D721Med (cell line): ENCODE results near the gene SKP1.
A peak's percentile ranks its signal among the peaks of the same experiment; 100 is the strongest.

Experiments
- DNase-seq: peaks from one replicate; pipeline ENCODE4 v3.0.0; 2011; ENCODE audit warnings: low spot score; ENCODE audit not compliant: insufficient read length
- FAIRE-seq: peaks from 2 replicates; lab custom pipeline; 2011; peaks lifted over from hg19 to GRCh38; lab: Jason Lieb, UNC
- TF ChIP-seq, protein P1 (sequence below): IDR thresholded peaks from 2 replicates; pipeline ENCODE4 v1.5.1; 2012; ENCODE audit warnings: mild to moderate bottlenecking, control low read depth; ENCODE audit not compliant: insufficient read depth; ENCODE audit errors: missing control alignments

The SKP1 gene

DNA sequence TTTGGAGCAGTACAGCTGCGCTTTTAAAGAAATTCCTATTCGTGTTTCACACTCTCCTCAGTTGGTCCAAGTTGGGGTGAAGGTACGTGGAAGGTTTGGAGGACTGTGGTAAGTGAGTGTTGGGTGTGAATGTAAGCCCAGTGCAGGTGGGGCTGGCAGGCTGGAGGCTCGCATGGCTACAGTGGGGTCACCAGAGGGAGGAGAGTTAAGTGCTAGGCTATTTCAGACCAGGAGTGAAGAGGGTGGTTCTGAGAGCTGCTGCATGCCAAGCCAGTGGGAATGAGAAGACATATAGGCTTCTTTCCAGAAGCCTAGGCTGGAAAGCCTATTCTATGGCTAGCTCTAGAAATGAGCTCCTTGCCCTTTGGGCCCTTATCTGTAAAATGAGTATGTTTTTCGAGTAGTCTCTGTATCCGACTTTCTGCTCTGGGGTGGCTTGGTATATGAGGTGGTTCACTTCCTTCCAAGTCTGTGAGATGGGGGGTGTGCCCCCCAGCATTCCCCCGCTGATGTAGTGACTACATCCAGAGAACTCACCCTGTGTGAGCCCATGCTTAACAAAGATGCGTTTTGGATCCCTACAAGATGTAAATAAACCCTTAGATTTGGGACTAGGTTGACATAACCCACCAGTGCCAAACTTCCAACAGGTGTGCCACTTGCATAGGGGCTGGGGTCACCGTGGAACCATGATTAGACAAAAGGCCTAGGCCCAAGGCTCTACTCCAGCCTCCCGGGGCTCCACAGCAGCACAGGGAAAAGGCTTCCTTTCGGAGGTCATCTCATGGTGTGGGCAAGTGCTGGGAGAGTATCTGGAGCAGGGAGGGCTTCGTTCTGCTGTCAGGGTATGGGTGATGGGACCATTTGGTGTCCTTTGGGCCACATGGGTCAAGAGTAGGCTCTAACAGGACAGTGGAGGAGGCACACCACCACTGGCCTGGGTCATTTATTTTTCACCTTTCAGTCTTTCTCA lies 59.7 kb downstream of the SKP1 start:
- FAIRE-seq (no peak), DNase-seq (no peak)
- TF ChIP-seq, protein P1, sequence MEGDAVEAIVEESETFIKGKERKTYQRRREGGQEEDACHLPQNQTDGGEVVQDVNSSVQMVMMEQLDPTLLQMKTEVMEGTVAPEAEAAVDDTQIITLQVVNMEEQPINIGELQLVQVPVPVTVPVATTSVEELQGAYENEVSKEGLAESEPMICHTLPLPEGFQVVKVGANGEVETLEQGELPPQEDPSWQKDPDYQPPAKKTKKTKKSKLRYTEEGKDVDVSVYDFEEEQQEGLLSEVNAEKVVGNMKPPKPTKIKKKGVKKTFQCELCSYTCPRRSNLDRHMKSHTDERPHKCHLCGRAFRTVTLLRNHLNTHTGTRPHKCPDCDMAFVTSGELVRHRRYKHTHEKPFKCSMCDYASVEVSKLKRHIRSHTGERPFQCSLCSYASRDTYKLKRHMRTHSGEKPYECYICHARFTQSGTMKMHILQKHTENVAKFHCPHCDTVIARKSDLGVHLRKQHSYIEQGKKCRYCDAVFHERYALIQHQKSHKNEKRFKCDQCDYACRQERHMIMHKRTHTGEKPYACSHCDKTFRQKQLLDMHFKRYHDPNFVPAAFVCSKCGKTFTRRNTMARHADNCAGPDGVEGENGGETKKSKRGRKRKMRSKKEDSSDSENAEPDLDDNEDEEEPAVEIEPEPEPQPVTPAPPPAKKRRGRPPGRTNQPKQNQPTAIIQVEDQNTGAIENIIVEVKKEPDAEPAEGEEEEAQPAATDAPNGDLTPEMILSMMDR, result no peak

DNA sequence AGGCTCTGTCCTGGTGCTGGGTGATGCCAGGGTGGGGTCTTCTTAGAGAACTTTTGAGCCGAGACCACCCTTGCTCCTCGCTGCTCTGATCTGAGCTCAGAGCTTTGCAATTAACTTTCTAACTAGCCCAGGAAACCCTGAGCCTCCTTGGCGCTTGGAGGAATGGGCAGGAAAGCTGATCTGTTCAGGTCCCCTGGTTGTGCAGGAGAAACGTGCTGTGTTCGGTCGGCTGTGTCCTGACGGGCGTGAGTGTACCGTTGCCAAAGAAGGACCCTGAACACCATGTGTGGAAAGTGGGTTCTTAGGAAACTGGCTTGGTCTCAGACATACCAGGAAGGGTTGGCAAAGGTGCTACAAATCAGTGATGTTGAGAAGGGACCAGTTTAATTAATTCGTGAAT lies 60.5 kb downstream of the SKP1 start:
- no peak for FAIRE-seq

DNA sequence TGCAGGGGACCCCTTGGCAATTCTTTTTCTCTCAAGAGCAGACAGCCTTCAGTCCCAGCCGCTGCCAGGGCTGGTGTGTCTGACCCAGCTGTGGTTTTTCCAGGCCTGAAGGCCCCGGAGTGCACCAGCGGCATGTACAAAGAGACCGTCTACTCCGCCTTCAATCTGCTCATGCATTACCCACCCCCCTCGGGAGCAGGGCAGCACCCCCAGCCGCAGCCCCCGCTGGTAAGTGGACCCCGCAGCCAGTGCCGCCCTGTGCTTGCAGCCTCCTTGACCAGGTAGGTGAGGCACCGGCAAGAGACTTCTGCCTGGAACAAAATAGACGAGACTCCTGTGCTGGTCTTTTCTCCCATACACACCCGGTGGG lies 61.0 kb downstream of the SKP1 start:
- DNase-seq (no peak), FAIRE-seq (no peak)
- TF ChIP-seq, protein P1, result no peak

More for the DNA sequence above, 60.5 kb downstream of the SKP1 start:
- DNase-seq, result no peak
- TF ChIP-seq, protein P1, result no peak

DNA sequence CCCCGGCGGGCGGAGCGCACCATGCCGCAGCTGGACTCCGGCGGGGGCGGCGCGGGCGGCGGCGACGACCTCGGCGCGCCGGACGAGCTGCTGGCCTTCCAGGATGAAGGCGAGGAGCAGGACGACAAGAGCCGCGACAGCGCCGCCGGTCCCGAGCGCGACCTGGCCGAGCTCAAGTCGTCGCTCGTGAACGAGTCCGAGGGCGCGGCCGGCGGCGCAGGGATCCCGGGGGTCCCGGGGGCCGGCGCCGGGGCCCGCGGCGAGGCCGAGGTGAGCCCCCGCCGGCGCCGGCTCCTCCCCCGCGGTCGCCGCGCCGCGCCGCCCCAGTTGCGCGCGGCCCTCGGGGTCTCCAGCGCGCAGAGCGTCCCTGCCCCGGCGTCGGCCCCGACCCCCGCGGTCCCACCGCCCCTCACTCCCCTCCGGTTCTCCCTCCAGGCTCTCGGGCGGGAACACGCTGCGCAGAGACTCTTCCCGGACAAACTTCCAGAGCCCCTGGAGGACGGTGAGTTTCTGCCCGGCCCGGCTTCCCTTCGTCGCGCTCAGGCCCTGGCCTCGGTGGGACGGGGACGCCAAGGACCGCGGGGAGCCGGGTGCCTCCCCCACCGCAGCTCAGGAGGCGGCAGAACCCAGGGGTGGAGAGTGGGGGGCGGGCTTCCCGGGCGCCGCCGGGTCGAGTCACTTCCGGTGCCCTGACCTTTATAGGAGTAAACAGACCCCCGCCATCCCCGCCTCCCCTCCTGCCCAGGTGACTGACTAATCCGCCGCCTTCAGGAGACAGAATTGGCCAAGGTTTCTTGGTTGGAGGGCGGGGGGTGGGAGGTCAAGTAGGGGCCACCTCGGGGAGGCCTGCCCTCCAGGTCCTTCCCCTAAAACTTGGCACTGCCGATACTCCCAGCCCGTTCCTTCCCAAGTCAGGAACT lies 61.6 kb downstream of the SKP1 start:
- DNase-seq (peak; percentile 47), FAIRE-seq (no peak)
- TF ChIP-seq, protein P1, result no peak

DNA sequence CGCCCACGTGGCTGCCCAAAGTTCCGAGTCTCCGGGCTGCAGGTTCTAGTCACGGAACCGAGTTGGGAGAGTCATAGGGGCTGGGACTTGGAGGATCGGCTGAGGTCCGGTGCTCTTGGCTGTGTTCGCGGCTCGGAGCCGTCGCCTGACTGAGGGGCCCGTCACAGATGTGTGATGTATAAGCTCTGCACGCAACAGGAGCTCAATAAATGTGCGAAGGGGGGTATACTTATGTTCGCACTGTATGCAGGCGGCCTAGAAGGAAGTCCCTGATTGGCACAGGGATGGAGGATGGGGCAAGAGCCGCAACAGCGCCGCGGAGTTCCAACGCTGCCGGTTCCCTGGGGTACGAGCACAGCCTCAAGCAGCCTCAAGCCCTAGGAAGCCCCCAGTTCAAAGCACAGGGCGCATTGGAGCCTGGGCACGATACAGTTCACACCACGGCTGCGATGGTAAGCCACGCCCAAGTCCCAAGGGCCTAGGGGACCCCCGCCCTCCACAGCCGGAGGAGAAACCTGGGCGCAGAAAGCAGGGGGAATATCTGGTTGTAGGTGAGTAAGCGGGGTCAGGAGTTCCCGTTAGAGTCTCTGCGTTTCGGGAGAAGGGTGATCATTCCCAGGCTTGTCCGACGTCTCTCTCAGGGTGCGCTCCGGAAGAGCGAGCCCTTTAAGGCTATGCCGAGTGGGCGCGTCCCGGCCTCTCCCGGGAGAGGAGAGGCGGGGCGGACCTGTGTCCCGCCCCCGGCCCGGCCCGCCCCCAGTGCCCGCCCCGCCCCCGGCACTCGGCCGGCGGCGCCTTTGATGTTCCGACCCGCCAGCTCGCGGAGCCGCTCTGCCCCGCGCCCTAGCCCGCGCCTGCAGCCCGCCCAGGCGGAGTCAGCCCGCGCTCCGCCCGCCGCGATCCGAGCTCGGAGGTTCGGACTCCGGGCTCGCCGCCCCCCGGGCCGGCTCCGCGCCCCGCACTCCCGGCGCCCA lies 62.6 kb downstream of the SKP1 start, which contains the start of gene TCF7:
TSS of gene TCF7 (plus strand) at position 780 of the 974 bp plus-strand sequence. CDS start 226 bp downstream, outside the sequence.
- no peak for FAIRE-seq

More for the DNA sequence above, 62.6 kb downstream of the SKP1 start, which contains the start of gene TCF7:
- peak; percentile 98 for DNase-seq
- TF ChIP-seq, protein P1, result no peak
